ENCODE results near the gene DHRS3. TPM values are rescaled to one million over a fixed set of nuclear protein-coding genes. Genes with fewer than 3 reads are reported as not detected.
A peak's percentile ranks its signal among the peaks of the same experiment; 100 is the strongest.

The DHRS3 gene
- total RNA-seq, 5 donors from 2014 or later (not counting 1 experiment from before 2014, with no cell fraction given): 56.4 to 107 (median 90.8) TPM

DNA sequence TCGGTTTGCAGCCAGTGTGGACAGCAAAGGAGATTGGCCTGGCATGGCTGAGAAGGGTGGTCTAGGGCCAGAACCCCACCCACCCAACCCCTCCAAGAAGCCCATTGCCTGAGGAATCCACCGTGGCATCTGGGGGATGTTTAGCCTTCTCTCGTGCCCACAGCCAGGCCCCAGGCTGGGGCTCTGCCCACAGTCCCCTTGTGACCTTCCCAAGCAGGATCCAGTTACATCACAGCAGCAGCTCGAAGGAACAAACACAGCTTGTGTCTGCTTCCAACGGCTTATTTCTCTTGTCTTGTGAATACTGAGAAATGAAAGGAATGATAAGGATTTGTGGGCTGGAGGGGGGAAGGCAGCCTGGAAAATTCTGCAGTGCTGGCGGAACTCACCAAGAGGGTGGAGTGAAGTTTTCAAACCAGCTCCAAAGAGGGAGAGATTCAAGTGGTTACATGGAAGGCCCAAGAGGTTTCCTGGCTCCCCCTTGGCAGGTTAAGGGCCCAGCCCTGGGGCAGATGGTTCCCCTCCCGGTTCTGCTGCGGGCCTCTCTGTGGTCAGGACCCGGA is 61.6 kb downstream of the DHRS3 start:
- POLR2A ChIA-PET: no interaction called here
- no peaks in the 10 kb centered on the region for H3K36me3 Mint-ChIP-seq
- no peaks in the 10 kb centered on the region for H3K9me3 ChIP-seq
- H3K4me1 Mint-ChIP-seq: peaks cover 0 to 10% (median 9%) of the 10 kb centered on the region in 3 donors
- H3K27me3 ChIP-seq (replicated peaks in 1 of 2; ENCODE audit: control insufficient read depth in 2 of 2, extremely low read depth in 1 of 2, insufficient read depth in 2 of 2, low read length in 1 of 2): peaks cover 0 to 9% of the 10 kb centered on the region in 2 experiments
- no peaks in the 10 kb centered on the region for H3K27me3 Mint-ChIP-seq
- no peak for ATAC-seq (replicated peaks in 1 of 4)
- H3K4me1 ChIP-seq (ENCODE audit: control insufficient read depth in 1 of 2, extremely low read depth in 1 of 2, insufficient read depth in 2 of 2, low read length in 2 of 2): no peaks in the 10 kb centered on the region
- no peaks in the 10 kb centered on the region for H3K9me3 Mint-ChIP-seq
- CTCF ChIA-PET: interaction anchor here in 1 of 2 donors (0.6 kb wide), 1 partner anchor 87 kb away, joined by 4 read pairs; no protein-coding TSS in a partner anchor
- H3K4me3 ChIP-seq (ENCODE audit: control insufficient read depth in 1 of 2, extremely low read depth in 1 of 2, low read length in 1 of 2): no peak overlapping the region
- peak overlapping the region in 1 of 2 donors; percentile 66 for H3K27ac Mint-ChIP-seq
- no peaks in the 10 kb centered on the region for H3K36me3 ChIP-seq (ENCODE audit: control insufficient read depth in 2 of 2, extremely low read depth in 1 of 2, insufficient read depth in 1 of 2, low read length in 1 of 2)
- no peak overlapping the region for H3K27ac ChIP-seq (ENCODE audit: low read length)
- no peak overlapping the region for H3K4me3 Mint-ChIP-seq
- WGBS (ENCODE audit: insufficient coverage): 65% methylated on average over 5 of the region's 9 CpGs
- no peak for DNase-seq

DNA sequence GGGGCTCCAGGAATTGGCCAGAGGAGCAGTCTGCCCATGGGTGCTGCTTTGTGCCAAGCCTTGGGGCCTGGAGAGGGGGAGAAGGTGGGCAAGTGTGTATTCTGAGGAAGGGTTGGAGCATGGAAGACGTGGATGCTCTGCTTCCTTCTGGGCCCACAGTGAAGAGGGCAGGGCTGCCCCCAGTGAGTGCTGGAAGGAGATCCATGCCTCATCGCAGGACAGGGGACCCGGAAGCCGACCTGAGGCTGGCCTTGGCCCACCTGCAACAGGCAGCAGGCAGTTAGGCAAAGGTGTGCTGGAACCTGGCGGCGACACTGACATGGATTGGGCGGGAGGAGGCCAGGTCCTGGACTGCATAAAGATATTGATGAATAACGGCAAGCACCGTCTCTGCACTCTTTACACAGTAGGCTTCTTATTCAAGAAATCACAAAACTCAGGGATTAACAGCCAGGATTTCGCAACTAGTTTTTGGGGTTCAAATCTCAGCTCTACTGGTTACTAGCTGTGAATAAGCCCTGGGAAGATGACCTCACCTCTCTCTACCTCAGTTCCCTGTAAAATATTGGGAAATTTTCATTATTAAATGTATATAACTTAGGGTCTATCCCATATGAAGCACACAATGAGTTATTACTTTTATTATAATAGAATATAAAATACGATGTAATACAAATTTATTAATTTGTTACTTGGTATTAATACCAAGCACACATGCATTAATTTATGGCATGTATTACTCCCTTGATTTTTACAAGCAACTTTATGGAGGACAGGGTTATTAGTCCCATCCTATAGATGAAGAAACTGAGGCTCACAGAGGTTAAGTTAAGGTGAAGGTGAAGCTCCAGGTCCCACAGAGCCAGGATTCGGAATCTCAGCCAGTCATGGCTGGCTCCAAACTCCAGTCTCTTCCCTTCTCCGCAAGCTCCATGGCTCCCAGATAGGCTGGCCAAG is 62.3 kb downstream of the DHRS3 start:
- ChIA-PET POLR2A (no interaction called here), CTCF (interaction anchor here in 1 of 2 donors (0.6 kb wide), 1 partner anchor 87 kb away, joined by 4 read pairs; no protein-coding TSS in a partner anchor)
- Mint-ChIP-seq H3K4me3 (no peak overlapping the region), H3K27me3 (no peaks in the 10 kb centered on the region), H3K27ac (no peak overlapping the region), H3K36me3 (no peaks in the 10 kb centered on the region), H3K9me3 (no peaks in the 10 kb centered on the region), H3K4me1 (peaks cover 0 to 10% (median 9%) of the 10 kb centered on the region in 3 donors)
- H3K9me3 ChIP-seq: no peaks in the 10 kb centered on the region
- ATAC-seq (replicated peaks in 1 of 4) (no peak), DNase-seq (no peak)
- no peak overlapping the region for H3K4me3 ChIP-seq (ENCODE audit: control insufficient read depth in 1 of 2, extremely low read depth in 1 of 2, low read length in 1 of 2)
- WGBS (ENCODE audit: insufficient coverage): 89% methylated on average over 7 of the region's 13 CpGs
- H3K4me1 ChIP-seq (ENCODE audit: control insufficient read depth in 1 of 2, extremely low read depth in 1 of 2, insufficient read depth in 2 of 2, low read length in 2 of 2): no peaks in the 10 kb centered on the region
- H3K27me3 ChIP-seq (replicated peaks in 1 of 2; ENCODE audit: control insufficient read depth in 2 of 2, extremely low read depth in 1 of 2, insufficient read depth in 2 of 2, low read length in 1 of 2): peaks cover 0 to 4% of the 10 kb centered on the region in 2 experiments
- H3K27ac ChIP-seq (ENCODE audit: low read length): no peak overlapping the region
- no peaks in the 10 kb centered on the region for H3K36me3 ChIP-seq (ENCODE audit: control insufficient read depth in 2 of 2, extremely low read depth in 1 of 2, insufficient read depth in 1 of 2, low read length in 1 of 2)

DNA sequence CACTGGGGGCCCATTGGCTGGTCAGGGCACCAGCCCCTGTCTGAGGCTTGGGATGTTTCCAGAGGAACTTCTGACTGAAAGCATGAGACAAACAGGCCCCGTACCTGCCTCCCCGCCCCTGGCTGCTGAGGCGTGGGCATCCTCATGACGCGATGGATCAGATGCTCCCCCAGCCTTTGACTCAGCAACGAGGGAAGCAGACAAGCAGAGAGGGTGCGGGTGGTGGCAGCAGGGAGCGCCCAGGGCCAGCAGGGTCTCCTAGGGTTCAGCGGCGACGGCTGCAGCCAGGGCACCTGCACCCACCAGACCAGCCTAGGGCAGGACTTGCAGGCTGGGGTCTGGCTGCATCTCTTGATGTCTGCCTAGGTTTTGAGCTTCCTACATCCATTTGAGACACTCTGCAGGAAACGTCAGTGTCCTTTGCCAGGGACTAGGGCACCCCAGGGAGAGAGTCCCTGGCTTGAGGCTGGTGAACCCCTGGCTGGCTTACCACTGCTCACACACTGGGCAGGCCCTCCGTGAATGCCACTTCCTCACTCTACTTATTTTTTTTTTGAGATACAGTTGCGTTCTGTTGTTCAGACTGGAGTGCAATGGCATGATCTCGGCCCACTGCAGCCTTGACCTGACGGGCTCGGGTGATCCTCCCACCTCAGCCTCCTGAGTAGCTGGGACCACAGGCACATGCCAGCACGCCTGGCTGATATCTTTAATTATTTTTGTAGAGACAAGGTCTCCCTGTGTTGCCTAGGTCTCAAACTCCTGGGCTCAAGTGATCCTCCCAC is 63.3 kb downstream of the DHRS3 start:
- Mint-ChIP-seq H3K4me1 (peaks cover 0 to 10% (median 9%) of the 10 kb centered on the region in 3 donors), H3K36me3 (no peaks in the 10 kb centered on the region), H3K27me3 (no peaks in the 10 kb centered on the region), H3K9me3 (no peaks in the 10 kb centered on the region), H3K4me3 (no peak overlapping the region), H3K27ac (no peak overlapping the region)
- WGBS (ENCODE audit: insufficient coverage): 93% methylated on average over 13 of the region's 18 CpGs
- ChIA-PET POLR2A (no interaction called here), CTCF (no interaction called here)
- no peak overlapping the region for H3K4me3 ChIP-seq (ENCODE audit: control insufficient read depth in 1 of 2, extremely low read depth in 1 of 2, low read length in 1 of 2)
- no peaks in the 10 kb centered on the region for H3K36me3 ChIP-seq (ENCODE audit: control insufficient read depth in 2 of 2, extremely low read depth in 1 of 2, insufficient read depth in 1 of 2, low read length in 1 of 2)
- peaks cover 0 to 4% of the 10 kb centered on the region in 2 experiments for H3K27me3 ChIP-seq (replicated peaks in 1 of 2; ENCODE audit: control insufficient read depth in 2 of 2, extremely low read depth in 1 of 2, insufficient read depth in 2 of 2, low read length in 1 of 2)
- ATAC-seq (replicated peaks in 1 of 4): no peak
- no peak for DNase-seq
- no peaks in the 10 kb centered on the region for H3K4me1 ChIP-seq (ENCODE audit: control insufficient read depth in 1 of 2, extremely low read depth in 1 of 2, insufficient read depth in 2 of 2, low read length in 2 of 2)
- no peak overlapping the region for H3K27ac ChIP-seq (ENCODE audit: low read length)
- H3K9me3 ChIP-seq: no peaks in the 10 kb centered on the region

DNA sequence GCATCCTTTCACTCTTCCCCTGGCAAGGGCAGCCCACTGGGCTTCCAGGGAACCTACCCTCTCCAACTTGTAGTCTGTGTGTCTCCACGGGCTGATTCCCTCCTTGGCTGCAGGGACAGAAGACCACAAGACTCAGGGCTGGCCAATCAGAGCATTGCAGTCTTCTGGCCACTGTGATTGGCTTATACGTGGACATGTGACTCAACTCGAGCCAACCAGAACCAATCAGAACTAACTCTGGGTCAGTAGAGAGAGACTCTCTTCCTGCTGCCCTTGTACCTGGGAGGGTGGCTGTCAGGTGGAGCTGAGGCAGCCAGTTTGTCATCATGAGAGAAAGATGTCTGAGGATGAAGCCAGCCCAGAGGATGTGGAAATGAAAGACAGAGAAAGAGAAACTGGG is 64.0 kb downstream of the DHRS3 start:
- Histone ChIP-seq H3K4me1 (ENCODE audit: control insufficient read depth in 1 of 2, extremely low read depth in 1 of 2, insufficient read depth in 2 of 2, low read length in 2 of 2) (no peaks in the 10 kb centered on the region), H3K36me3 (ENCODE audit: control insufficient read depth in 2 of 2, extremely low read depth in 1 of 2, insufficient read depth in 1 of 2, low read length in 1 of 2) (no peaks in the 10 kb centered on the region), H3K9me3 (no peaks in the 10 kb centered on the region), H3K27ac (ENCODE audit: low read length) (no peak overlapping the region), H3K4me3 (ENCODE audit: control insufficient read depth in 1 of 2, extremely low read depth in 1 of 2, low read length in 1 of 2) (no peak overlapping the region), H3K27me3 (replicated peaks in 1 of 2; ENCODE audit: control insufficient read depth in 2 of 2, extremely low read depth in 1 of 2, insufficient read depth in 2 of 2, low read length in 1 of 2) (peaks cover 0 to 4% of the 10 kb centered on the region in 2 experiments)
- ATAC-seq (replicated peaks in 1 of 4) (no peak), DNase-seq (no peak)
- ChIA-PET CTCF (no interaction called here), POLR2A (no interaction called here)
- H3K27ac Mint-ChIP-seq: no peak overlapping the region
- no peak overlapping the region for H3K4me3 Mint-ChIP-seq
- no peaks in the 10 kb centered on the region for H3K27me3 Mint-ChIP-seq
- peaks cover 0 to 10% (median 9%) of the 10 kb centered on the region in 3 donors for H3K4me1 Mint-ChIP-seq
- no peaks in the 10 kb centered on the region for H3K36me3 Mint-ChIP-seq
- 90% methylated on average over 3 of the region's 3 CpGs for WGBS (ENCODE audit: insufficient coverage)
- no peaks in the 10 kb centered on the region for H3K9me3 Mint-ChIP-seq

DNA sequence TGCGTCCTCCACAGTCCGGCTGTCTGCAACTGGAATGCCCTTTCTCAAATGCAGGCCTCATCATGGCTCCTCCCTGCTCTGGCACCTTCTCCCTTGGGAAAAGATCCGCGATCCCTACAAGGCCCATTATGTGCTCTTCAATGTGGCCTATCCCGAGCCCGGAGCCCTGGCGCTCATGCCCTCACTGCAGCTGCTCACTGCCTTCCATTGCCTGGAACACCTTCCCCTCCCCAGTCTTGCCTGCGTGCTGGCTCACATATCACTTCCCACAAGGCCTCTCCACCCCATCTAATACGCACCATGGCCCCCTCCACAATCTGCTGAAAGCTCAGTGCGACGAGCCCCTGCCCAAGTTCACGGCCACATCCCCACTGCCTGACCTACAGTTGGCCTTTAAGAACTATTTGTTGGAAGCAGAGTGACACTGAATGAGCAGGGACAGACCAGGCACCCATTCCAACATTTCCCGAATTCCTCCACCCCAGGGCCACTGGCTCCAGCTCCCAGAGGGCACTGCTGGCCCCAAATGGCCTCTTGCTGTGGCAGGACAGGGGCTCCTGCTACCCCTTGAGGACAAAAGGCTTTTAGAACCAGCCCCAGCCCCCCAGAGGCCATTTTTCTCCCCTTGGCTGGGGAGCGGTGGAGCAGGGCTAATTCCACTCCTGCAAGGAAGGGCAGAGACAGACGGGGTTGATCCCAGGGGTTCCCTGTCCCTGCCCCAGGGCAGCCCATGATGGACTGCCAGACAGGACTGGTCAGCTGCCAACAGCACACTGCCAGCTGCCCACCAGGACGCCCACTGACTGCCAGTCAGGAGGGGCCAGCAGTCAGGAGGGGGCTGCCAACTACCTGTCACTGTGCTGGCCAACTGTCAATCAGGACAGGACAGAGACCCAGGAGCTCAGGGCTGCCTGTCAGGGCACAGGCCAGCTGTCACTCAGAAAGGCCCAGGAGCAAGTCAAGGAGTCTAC is 64.8 kb downstream of the DHRS3 start:
- Mint-ChIP-seq H3K27ac (peak overlapping the region in 1 of 2 donors; percentile 23), H3K36me3 (no peaks in the 10 kb centered on the region)
- POLR2A ChIA-PET: no interaction called here

More for the DNA sequence above, 64.8 kb downstream of the DHRS3 start:
- CTCF ChIA-PET: interaction anchor here in 1 of 2 donors (0.6 kb wide), 1 partner anchor 41 kb away, joined by 3 read pairs; no protein-coding TSS in a partner anchor
- Histone ChIP-seq H3K9me3 (no peaks in the 10 kb centered on the region), H3K27me3 (replicated peaks in 1 of 2; ENCODE audit: control insufficient read depth in 2 of 2, extremely low read depth in 1 of 2, insufficient read depth in 2 of 2, low read length in 1 of 2) (peaks cover 0 to 6% of the 10 kb centered on the region in 2 experiments), H3K27ac (ENCODE audit: low read length) (no peak overlapping the region), H3K4me3 (ENCODE audit: control insufficient read depth in 1 of 2, extremely low read depth in 1 of 2, low read length in 1 of 2) (no peak overlapping the region), H3K4me1 (ENCODE audit: control insufficient read depth in 1 of 2, extremely low read depth in 1 of 2, insufficient read depth in 2 of 2, low read length in 2 of 2) (no peaks in the 10 kb centered on the region), H3K36me3 (ENCODE audit: control insufficient read depth in 2 of 2, extremely low read depth in 1 of 2, insufficient read depth in 1 of 2, low read length in 1 of 2) (no peaks in the 10 kb centered on the region)
- WGBS (ENCODE audit: insufficient coverage): 92% methylated on average over 15 of the region's 16 CpGs
- ATAC-seq (replicated peaks in 1 of 4): no peak
- no peaks in the 10 kb centered on the region for H3K9me3 Mint-ChIP-seq
- DNase-seq: no peak
- no peak overlapping the region for H3K4me3 Mint-ChIP-seq
- no peaks in the 10 kb centered on the region for H3K27me3 Mint-ChIP-seq
- H3K4me1 Mint-ChIP-seq: peaks cover 0 to 10% (median 8%) of the 10 kb centered on the region in 3 donors

Measured in T-cell (primary cell).